Measurements from ENCODE around the gene BICD1. TPM values are rescaled to one million over a fixed set of nuclear protein-coding genes. Genes with fewer than 3 reads are reported as not detected.

BICD1 gene
- polyA plus RNA-seq, 1 donor: 8.2 TPM

DNA sequence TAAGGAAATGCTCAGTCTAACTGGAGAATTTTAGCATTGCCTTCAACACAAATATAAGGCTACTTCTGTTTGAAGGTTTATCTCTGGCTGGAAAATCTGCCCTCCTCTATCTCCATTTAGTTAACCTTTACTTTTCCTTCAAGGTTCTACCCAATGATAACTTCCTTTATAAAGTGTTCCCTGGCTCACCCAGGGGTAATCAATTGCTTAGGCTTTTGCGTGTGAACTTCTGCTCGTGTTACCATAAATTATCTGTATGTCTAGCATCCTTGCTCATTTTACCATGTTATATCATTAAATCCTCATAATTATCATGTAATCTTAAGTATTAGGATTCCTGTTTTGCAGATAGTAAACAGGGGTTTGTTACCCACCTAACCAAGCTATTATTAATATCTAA lies 178.4 kb downstream of the BICD1 start:
- DNase-seq: no peak

DNA sequence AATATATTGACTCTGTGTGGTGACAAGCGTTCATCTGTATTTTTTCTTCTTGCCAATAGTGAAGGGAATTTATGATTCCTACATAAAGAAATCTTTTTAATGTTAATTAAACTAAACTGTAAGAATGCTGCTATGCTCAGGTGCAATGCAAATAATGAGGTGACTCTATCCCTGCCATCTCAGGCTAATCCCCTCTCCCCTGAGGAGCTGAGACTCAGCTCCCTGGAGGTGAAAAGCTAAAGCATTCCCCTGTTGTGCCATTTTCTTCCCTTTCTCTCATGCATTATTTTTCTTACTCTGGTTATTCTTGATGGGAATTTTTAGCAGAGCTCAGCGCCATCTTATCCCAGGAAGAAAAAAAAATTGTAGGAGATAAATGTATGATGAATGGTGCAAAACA lies 178.8 kb downstream of the BICD1 start:
- no peak for DNase-seq

DNA sequence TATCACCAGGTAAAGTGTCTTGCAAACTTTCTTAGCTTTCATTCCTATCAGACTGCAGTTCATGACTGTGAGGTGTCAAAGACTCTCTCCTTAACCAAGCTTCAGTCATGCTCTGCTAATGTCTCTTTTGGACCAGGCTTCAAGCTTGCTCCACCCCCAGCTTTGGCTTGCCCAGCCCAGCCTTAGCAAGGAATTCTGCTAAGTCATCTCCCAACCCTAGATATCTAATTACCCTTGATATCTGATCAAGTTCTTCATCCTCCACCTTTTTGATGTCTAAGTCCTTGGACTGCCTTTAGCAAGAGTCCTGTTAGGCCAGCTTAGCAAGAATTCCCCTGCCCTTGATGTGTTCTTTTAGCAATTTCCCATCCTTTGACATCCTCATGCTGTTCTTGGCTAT lies 183.8 kb downstream of the BICD1 start:
- DNase-seq: no peak

DNA sequence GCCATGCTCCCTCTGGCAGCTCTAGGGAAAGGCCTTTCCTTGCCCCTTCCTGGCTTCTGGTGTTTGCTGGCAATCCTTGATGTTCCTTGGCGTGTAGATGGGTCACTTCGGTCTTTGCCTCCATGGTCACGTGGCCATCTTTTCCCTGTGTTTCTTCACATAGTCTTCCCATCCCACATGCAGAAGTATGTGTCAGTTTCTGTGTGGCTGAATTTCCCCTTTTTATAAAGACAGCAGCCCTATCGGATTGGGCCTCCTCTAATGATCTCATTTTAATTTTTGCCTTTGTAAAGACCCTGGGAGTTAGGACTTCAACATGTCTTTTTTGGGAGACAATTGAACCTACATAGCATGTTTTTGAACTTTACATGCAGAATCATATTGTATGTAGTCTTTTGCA lies 185.5 kb downstream of the BICD1 start:
- no peak for DNase-seq

DNA sequence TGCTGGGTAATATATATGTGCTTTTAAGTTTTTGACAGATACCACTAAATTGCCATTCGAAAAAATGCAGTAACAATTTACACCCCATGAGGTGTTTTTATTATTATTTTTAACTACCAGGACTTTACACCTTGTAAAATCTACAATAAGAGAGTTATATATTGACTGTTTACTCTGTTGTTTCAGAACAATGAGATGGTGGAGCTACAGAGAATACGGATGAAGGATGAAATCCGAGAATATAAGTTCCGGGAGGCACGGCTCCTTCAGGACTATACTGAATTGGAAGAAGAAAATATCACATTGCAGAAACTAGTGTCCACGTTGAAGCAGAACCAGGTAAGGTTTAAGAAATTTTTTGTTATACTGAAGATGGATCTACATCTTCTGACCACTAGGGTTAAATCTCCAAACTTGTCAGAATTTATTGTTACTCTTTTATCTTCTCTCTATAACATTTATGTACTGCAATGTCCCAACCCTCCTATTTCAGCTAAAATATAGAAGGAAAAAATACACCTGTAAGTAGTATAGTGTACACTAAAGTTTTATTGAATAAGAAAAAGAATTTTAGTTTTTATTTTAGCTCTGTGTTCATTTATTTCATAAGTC lies 187.3 kb downstream of the BICD1 start:
- no peak for DNase-seq

DNA sequence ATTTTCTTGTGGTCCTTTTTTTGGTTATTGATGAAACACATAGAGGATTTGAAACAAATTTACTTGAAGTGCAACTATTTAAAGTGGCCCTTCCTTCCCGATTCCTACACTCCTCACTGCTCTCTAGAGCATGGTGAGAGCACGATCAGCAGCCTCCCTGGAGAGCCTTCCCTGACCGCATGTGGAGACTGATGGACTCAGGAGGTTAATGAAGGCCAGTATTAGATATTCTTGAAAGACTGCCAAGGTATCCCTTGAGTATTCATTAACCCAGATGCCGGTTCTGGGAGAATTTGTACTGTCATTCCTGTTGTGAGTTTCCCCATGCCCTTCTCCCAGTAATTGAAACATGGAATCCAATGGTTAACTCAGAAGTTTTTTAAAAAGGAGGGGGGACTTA lies 189.9 kb downstream of the BICD1 start:
- no peak for DNase-seq

DNA sequence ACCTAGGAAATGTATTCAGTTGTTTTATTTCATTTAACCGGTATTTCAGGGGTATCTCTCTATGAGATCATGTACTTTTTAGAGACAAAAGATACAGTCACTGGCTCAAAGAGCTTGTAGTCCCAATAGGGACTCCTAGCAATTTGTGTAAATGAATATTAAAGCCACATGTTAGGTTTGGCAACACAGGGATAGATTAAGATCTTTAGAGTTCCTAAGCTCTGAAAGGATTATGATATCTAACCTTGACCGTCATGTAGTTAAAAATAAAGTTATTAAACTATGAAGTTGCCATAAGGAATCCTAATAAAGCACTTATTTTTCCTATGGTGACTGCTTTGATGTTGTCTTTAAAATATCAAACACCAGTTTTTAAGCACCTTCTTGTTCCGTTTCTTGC lies 192.3 kb downstream of the BICD1 start:
- DNase-seq: no peak

DNA sequence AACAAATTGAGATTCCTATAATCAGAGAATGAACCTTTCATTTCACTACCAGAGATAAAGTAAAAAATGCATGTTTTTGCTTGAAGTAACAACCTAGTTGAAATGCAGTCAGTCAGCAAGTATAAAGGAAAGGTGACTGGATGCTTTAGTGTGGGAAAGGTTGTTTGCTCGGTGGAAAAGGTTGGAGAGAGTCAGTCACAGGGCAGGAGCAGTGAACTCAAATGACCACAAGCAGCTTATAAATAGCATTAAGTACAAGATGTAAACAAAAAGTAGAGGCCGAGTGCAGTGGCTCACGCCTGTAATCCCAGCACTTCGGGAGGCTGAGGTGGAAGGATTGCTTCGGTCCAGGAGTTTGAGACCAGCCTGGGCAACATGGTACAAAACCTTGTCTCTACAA lies 194.6 kb downstream of the BICD1 start:
- DNase-seq: no peak

DNA sequence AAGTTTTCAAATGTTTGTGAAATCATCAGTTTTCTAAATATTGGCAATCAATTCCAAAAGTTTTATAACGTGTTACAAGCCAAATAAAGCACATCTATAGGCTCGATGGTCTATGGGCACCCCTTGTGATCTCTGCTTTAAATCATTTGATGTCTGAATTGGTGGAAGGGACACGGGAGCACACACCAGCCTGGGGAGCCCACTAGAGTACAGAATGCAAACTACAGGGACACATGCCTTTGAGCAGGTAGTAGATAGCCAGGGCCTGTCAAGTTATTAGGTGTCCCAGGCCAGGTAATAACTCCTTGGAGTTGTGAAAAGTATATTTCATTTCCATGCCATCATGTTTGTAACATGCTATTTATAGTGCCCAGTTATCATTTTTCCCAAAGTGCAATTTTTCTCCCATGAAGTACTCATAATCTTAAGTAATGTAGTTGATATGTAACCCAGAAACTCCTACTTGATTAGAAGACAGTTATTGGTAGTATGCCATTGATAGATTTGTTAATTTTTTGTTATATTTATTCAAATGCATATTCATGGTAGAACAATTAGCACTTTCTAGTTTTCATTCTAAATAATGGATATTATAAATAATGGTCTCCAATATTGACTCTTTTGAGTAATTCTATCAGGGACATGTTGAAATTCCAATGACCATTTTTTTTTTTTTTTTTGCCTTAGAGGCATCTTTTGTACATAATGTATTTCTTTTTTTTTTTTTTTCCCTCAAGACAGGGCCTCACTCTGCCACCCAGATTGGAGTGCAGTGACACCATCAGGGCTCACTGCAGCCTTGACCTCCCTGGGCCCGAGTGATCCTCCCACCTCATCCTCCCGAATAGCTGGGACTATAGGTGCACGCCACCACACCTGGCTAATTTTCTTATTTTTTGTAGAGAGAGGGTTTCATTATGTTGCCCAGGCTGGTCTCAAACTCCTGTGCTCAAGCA lies 195.8 kb downstream of the BICD1 start:
- DNase-seq: no peak

DNA sequence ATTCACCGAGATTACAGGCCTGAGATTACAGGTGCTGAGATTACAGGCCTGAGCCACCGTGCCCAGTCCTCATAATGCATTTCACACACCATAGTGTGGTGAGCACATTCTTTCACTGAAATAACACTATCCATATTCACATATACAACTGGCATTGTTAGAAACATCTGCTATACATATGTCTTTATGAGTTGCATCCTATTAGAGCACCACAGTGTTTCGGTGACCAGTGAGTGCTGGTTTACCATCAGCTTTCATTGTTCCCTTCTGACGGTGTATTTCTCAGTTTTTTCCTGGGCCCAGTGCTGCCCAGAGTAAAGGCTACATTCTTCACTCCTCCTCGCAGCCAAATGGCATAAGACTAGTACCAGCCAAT lies 196.5 kb downstream of the BICD1 start:
- DNase-seq: no peak

DNA sequence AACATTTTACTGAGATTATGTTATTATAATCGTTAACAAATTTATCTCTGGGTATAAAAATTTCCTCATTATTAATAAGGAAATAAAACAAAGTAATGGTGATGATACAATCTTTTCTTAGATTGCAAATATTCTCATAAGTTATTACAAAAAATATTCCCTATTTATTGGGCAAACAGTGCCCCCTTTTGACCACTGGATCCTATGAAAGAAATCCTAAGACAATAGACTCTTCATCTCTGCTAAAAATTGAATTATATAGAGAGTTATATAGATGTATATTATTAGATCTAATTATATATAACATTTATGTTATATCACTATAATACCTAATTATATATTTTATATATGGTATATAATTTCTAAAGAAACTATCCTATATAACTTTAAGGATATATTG lies 198.5 kb downstream of the BICD1 start:
- DNase-seq: peak; percentile 38

DNA sequence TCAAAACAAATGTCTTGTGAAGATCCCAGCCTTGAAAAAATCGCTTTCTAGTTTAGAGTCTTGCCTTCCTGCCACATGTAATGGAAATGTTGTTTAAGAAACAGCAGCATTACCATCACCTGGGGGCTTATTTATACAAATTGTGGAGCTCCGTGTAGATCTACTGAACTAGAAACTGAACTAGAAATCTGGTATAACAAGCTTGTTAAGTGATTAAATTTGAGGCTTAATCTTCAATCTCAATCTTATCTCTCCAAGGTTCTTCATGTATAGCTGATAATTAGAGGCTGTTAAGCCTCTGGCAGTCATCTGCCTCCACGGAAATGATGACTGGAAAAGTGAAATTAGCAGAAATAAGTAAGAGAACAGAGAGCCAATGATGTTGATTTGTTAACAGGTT lies 200.7 kb downstream of the BICD1 start:
- DNase-seq: no peak

DNA sequence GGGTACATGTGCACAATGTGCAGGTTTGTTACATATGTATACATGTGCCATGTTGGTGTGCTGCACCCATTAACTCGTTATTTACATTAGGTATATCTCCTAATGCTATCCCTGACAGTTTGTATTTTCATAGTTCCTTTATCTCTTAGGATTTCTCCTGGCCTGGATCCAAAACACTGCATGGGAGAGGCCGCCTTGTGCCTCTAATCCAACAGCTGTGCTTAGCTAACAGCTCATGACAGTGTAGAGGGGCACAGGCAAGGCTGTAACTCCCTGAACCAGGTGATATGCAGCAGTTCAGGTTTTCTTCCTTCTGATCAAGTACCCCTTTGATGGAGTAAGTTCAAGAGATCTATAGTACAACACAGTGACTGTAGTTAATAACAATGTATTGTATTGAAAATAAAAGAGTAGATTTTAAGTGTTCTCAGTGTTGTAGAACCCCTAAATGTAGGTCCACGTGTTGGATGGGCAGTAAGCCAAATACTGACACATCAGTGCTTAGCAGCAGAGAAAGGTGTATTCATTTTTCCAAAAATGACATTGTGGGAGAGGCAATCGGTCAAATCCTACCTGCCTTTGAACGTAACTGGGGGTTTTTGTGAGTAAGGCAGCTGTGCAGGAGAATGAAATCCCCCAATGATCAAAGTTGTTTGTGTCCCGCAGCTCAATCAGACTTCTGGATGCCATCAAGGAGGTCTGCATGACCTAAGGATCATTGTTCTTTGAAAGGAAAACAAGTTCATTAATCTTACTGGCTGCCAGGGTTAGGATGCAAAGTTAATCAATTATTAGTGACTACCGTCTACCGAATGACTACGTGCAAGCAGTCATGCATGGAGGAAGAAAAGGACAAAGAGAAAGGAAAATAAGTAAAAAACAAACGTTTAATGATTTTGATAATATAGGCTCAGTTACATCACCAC lies 203.4 kb downstream of the BICD1 start:
- DNase-seq: no peak

DNA sequence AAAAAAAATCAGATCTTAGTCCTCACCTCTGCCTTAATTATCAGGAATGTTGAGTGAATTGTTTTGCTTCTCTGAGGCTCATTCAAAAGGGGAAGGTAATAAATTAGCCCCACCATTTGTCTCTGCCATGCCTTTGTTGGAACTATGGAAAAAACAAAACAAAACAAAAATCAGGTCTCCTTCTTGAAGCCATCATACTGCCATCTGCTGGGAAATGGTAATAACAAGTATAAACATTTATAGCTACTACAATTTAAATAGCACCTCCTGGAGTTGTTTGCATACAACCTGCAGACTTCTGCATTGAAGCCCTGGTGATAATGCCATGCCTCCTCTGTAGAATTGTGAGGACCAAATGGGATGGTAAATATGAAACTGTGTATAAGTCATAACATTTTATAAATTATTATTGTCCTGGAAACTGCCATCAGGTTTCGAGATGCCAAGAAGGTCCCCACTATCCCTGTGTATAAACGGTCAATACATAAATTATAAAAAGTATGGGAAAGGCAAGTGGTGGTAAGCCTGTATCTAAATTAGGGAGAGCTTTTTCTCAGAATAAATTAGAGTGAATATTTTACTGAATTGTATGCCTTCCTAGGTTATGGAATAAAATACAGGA lies 205.5 kb downstream of the BICD1 start:
- peak; percentile 39 for DNase-seq

DNA sequence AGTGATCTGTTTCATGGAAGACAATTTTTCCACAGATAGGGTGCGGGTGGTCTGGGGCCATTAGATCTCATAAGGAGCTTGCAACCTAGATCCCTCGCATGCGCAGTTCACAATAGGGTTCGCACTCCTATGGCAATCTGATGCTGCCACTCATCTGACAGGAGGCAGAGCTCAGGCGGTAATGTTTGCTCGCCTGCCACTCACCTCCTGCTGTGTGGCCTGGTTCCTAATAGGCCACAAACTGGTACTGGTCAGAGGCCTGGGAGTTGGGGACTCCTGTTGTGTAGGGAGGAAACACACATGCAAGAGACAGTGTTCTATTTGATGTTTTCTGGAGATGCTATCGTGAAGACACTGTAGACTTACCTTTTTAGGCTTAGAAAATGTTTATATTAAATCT lies 215.7 kb downstream of the BICD1 start:
- DNase-seq: no peak

DNA sequence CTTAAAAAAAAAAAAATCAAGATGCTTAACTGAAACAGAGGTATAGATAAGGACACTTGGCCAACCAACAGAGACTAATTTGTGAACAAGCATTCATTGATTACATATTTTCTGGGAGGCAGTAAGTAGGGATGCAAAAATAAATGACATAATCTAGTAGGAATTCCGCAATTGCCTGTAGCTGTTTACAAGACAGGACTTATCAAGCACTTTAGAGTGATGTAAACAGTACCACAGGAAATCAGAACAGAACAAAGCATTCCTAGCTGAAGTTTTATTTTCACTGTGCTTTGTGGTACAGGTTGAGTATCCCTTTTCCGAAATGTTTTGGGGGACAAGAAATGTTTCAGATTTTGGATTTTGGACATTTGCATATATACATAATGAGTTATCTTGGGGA lies 224.5 kb downstream of the BICD1 start:
- no peak for DNase-seq

DNA sequence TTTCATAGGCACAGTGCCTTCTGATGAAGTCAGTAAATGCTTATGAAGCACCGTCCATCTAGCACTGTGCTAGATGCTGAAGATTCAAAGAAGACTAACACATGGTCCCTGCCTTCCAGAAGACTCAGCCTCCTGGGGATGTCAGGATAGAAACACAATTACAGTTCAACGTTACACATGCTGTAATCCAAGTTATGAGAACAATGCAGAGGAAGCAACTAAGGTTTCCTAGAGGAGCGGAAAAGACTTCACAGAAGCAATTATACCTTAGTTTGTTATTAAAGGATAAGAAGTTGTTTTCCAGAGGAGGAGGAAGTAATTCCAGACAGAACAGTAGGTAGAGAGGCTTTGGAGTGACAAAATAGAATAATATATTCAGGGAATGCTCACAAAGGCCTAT lies 225.8 kb downstream of the BICD1 start:
- DNase-seq: no peak

DNA sequence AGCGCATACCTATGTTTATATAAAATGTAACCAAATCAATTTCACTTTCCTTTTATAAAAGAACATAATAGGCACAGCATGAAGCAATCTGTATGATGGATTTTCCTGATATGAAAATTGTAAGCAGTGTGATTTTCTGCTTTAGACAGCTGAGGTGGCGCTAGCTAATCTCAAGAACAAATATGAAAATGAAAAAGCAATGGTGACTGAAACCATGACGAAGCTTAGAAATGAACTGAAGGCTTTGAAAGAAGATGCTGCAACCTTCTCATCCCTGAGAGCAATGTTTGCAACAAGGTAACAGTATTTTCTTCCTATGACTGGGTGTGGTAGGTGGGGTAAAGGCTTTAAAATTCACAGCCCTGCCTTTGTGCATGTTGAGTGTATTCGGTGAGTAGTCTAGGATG lies 227.7 kb downstream of the BICD1 start:
- DNase-seq: no peak

DNA sequence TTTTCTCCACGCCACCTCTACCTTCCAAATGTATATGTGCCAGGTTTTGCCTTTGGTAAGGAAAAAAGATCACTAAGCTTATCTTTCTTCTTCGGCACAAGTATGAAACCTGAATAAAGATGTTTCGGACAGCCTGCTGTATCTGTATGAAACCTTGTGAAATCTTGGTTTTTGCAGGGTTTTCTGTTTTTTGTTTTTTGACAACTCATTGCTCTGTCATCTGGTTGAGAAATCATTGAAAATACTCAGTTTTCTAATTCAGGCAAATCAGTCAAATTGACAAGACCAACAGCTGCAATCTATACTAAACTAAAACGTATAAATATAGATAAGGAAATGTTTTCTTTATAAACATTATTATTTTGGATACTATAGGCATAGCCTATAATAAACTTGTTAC lies 229.6 kb downstream of the BICD1 start:
- DNase-seq: no peak

DNA sequence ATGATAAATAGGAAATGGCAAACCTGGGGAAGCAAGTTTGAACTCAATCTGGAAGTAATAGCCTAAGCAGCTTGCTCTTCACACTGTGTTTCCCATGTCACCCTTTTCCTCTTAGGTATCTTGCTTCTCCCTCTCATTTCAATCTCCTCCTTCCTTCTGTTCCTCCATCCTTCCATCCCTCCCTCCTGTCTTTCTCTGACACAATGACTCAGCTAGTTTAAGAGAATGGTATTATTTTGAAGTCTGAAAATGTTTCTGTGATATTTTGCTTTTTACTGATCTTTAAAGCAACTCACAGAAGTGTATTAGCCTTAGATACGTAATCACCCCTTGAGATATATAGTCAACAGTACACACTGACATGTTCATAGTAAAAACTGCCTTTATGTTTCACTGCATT lies 236.8 kb downstream of the BICD1 start:
- DNase-seq: no peak

DNA sequence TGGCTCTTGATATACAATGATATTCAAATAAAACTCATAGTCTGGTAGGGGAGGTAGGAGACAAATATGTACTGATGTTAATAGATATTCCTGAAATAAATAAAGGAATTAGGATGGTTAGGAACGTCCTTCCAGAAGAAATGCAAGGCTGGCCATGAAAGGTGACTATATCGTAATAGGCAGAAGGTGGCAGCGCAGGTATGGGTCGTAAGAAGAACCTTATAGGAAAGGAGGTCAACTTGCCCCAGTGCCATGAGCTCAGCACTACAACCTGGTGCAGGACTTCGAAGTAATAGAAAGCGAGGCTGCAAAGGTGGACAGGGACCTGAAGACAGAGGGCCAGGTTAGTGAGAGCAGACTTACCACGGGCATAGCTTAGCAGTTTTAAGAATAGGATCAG lies 237.4 kb downstream of the BICD1 start:
- DNase-seq: no peak

DNA sequence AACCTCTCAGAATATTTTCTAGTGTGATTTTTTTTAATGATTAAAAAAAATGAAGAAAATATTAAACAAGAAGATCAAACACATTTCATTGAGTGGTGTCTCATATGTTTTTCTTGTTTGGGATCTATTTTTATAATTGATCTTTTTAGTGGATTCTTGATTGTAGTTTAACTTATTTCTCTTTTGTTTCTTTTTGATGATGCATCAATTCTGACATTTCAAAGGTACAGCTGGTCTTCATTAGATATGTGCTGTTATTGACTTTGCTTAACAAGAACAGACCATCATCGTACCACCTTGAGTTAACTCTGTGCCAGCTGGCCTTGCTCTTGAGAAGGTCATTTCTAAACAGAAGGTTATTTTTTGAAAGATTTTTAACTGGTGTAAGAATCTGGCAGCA lies 246.9 kb downstream of the BICD1 start:
- DNase-seq: no peak
